ENCODE results near the gene EXOC4. TPM values are rescaled to one million over a fixed set of nuclear protein-coding genes. Genes with fewer than 3 reads are reported as not detected.

Gene EXOC4
- total RNA-seq, 4 donors from 2014 or later, result 59.2 to 88.7 (median 71.6) TPM

DNA sequence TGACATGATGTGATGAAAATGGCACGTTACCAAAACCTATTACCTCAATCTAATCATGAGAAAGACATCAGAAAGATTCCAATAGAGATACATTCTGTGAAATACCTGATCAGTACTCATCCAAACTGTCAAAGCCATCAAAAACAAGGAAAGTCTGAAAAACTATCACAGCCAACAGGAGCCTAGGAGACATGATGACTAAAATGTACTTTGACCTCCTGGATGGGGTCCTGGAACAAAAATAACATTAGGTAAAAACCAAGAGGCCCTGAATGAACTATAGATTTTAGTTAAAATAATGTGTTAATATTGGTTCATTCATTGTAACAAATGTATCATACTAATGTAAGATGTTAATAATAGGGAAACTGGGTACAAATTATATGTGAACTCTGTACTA is 760.4 kb downstream of the EXOC4 start:
- DNase-seq (ENCODE audit: low spot score) (no peak), ATAC-seq (ENCODE audit: low FRiP score) (no peak)
- TF ChIP-seq, protein P1, sequence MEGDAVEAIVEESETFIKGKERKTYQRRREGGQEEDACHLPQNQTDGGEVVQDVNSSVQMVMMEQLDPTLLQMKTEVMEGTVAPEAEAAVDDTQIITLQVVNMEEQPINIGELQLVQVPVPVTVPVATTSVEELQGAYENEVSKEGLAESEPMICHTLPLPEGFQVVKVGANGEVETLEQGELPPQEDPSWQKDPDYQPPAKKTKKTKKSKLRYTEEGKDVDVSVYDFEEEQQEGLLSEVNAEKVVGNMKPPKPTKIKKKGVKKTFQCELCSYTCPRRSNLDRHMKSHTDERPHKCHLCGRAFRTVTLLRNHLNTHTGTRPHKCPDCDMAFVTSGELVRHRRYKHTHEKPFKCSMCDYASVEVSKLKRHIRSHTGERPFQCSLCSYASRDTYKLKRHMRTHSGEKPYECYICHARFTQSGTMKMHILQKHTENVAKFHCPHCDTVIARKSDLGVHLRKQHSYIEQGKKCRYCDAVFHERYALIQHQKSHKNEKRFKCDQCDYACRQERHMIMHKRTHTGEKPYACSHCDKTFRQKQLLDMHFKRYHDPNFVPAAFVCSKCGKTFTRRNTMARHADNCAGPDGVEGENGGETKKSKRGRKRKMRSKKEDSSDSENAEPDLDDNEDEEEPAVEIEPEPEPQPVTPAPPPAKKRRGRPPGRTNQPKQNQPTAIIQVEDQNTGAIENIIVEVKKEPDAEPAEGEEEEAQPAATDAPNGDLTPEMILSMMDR (IDR thresholded peaks at IDR 0.05), result no peak

DNA sequence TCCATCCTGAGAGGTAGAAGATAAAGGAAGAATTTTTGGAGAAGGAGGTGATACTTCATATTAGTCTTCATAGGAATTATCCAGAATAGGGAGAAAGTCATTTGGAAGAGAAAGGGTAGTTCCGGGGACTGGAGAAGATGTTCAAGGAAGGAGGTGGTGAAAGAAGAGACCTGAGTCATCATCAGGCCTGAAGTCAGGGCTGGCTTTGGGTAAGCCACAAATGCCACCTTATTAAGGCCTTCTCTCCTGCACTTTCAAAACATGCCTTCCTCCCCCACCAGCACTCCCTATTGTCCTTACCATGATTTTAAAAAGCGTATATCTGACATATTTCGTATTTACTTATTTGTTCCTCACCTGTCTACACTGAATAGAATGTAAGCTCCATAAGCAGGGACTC is 762.1 kb downstream of the EXOC4 start:
- DNase-seq (ENCODE audit: low spot score), result no peak
- no peak for ATAC-seq (ENCODE audit: low FRiP score)
- TF ChIP-seq, protein P1 (IDR thresholded peaks at IDR 0.05), result no peak

DNA sequence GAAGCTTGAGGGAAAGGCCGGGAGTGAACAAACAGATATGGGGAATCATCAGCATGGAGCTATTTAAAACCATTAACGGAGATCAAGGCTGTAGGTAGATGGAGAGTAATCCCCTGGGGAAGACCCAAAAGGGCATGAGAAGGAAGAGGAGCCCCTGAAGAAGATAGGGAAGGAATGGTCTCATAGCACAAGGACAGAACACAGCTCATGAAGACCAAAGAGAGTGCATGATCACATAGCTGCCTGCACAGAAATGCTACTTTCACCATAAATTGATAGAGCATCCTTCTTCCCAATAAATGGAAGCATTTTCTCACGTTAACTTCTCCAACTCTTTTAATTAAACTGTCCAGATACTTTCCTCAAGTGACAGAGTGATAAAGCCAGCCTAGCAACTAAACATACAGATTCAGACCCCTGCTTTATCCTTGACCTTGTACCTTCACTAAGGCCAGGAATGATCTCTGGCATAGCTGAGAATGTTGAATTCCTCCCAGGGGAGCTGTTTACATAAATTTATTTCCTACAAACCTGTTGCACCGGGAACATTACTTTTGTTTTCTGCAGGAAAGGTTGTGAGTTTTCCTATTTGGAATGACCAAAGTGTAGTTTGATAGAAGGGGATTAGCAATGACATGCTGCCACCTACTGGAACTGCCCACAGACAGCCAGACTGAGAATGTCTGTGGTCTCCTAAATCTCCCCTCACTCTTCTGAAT is 763.5 kb downstream of the EXOC4 start:
- TF ChIP-seq, protein P1 (IDR thresholded peaks at IDR 0.05), result no peak
- DNase-seq (ENCODE audit: low spot score) (no peak), ATAC-seq (ENCODE audit: low FRiP score) (no peak)

DNA sequence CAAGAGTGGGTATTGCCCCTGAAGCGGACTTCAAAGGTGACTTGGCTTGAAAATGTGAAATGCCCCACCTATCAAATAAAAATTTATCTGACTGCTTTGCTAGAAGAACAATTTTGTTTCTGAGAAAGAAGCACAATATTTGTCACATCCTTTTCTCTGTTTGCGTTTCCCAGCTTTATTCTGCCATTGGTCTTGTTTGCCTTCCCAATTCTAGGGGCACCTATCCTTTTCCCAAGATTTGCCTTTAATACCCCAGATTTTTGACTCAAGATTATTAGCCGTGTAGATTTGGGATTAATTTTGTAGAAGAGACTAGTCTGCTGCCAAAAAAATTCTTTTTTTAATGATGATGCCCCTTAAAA is 764.0 kb downstream of the EXOC4 start:
- no peak for DNase-seq (ENCODE audit: low spot score)
- no peak for ATAC-seq (ENCODE audit: low FRiP score)
- TF ChIP-seq, protein P1 (IDR thresholded peaks at IDR 0.05), result no peak

DNA sequence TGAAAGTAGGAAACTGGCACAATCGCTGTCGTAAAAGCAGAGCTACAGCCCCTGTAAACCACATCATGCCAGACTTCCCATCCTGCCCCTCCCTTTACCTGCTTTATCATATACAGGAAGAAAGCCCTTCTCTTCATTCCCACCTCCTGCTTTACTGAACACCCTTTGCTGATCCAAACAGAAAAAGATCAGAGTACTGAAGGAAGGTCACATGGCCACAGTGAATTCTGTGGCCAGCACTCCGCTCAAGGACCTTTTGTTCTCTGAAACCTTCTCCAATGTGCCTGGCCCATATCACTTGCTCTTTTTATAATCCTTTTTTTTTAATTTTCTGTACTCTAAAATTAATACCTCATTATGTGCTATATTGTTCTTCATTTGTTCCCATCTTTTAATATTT is 765.4 kb downstream of the EXOC4 start:
- ATAC-seq (ENCODE audit: low FRiP score) (no peak), DNase-seq (ENCODE audit: low spot score) (no peak)
- TF ChIP-seq, protein P1 (IDR thresholded peaks at IDR 0.05), result no peak

DNA sequence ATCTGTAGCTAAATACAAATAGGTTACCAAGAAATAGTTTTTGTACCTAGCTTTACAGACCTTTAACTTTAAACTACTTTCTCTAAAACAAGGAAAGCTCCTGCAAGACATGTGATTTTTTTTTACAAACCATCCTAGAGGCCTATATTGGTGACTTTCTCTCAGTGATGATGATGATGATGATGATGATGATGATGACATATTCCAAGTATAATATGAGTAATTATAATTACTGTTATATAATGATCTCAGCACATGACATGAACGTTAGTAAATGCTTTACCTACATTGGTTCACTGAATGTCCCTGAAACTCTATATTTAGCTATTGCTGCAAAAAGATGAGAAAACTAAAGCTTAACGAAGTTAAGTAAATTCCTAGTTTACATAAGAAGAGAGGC is 766.4 kb downstream of the EXOC4 start:
- TF ChIP-seq, protein P1 (IDR thresholded peaks at IDR 0.05), result no peak
- no peak for ATAC-seq (ENCODE audit: low FRiP score)

DNA sequence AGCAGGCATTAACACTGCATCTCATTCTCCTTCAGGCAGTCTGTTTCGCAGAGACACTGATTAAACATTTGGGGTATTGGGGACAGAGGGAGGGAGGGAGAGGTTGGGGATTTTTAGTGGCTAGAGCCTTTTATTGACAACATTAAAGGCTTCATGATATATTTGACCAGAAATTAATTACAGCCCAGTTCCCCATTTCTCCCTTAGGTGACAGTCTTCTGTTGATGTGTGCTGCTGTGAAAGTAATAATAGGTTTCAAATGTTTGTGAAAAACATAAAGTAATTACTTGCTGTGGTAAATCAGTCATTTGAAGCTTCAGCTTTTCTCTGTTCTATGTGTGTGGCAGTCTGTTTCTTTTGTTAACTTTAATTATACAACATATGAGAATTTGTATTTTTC is 769.0 kb downstream of the EXOC4 start:
- DNase-seq (ENCODE audit: low spot score) (no peak), ATAC-seq (ENCODE audit: low FRiP score) (no peak)
- TF ChIP-seq, protein P1 (IDR thresholded peaks at IDR 0.05), result no peak

More for the DNA sequence above, 766.4 kb downstream of the EXOC4 start:
- no peak for DNase-seq (ENCODE audit: low spot score)

All from omental fat pad (tissue), 4 donors.